ENCODE measurements around the gene TNFSF15. TPM values are rescaled to one million over a fixed set of nuclear protein-coding genes. Genes with fewer than 3 reads are reported as not detected.

The TNFSF15 gene
- polyA plus RNA-seq, 3 donors, result 0.07 to 1.1 (median 0.11) TPM

- Histone ChIP-seq H3K27me3 (ENCODE audit: control insufficient read depth in 2 of 2, insufficient read depth in 2 of 2, low read length in 2 of 2) (no peaks in the 10 kb centered on the region), H3K27ac (ENCODE audit: low read depth in 1 of 2, low read length in 2 of 2) (no peak overlapping the region), H3K36me3 (replicated peaks in 1 of 2; ENCODE audit: control insufficient read depth in 1 of 2, insufficient read depth in 2 of 2, low read length in 2 of 2) (no peaks in the 10 kb centered on the region), H3K4me2 (replicated peaks; ENCODE audit: extremely low read depth, low read length, poor library complexity, severe bottlenecking) (no peak overlapping the region), H3K79me2 (ENCODE audit: insufficient read depth, low read length) (no peaks in the 10 kb centered on the region), H3K4me1 (ENCODE audit: control insufficient read depth in 1 of 2, insufficient read depth in 2 of 2, low read length in 2 of 2) (peaks cover 4 to 10% of the 10 kb centered on the region in 2 donors), H2AFZ (ENCODE audit: insufficient read depth, low read depth, low read length, poor library complexity, severe bottlenecking) (no peak overlapping the region), H4K20me1 (ENCODE audit: insufficient read depth, low read length) (no peaks in the 10 kb centered on the region), H3K4me3 (replicated peaks in 1 of 3; ENCODE audit: low read depth in 2 of 3, low read length in 3 of 3) (no peak overlapping the region), H3K9ac (ENCODE audit: insufficient read depth, low read length, poor library complexity, severe bottlenecking) (no peak overlapping the region), H3K9me3 (replicated peaks in 1 of 2; ENCODE audit: control insufficient read depth in 1 of 2, insufficient read depth in 1 of 2, low read length in 2 of 2) (no peaks in the 10 kb centered on the region)
- Mint-ChIP-seq H3K36me3 (no peaks in the 10 kb centered on the region), H3K4me3 (no peak overlapping the region), H3K27ac (no peak overlapping the region), H3K27me3 (ENCODE audit: low read depth in 3 of 3) (peaks cover 0 to 1% (median under 1%) of the 10 kb centered on the region in 3 donors), H3K9me3 (no peaks in the 10 kb centered on the region), H3K4me1 (peaks cover 21% of the 10 kb centered on the region)
- TF ChIP-seq, protein P1, sequence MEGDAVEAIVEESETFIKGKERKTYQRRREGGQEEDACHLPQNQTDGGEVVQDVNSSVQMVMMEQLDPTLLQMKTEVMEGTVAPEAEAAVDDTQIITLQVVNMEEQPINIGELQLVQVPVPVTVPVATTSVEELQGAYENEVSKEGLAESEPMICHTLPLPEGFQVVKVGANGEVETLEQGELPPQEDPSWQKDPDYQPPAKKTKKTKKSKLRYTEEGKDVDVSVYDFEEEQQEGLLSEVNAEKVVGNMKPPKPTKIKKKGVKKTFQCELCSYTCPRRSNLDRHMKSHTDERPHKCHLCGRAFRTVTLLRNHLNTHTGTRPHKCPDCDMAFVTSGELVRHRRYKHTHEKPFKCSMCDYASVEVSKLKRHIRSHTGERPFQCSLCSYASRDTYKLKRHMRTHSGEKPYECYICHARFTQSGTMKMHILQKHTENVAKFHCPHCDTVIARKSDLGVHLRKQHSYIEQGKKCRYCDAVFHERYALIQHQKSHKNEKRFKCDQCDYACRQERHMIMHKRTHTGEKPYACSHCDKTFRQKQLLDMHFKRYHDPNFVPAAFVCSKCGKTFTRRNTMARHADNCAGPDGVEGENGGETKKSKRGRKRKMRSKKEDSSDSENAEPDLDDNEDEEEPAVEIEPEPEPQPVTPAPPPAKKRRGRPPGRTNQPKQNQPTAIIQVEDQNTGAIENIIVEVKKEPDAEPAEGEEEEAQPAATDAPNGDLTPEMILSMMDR (IDR thresholded peaks at IDR 0.05), result no peak
- no peak for DNase-seq
- WGBS (ENCODE audit: insufficient coverage), result no CpG with 5 or more reads among the region's 6 CpGs
- intact Hi-C loops (cut with micrococcal nuclease), result no loop called here
These were observed 34.0 kb downstream of the TNFSF15 start for GRCh38 chr9:114771889-114772288.

- Histone ChIP-seq H3K79me2 (ENCODE audit: insufficient read depth, low read length) (no peaks in the 10 kb centered on the region), H3K4me2 (replicated peaks; ENCODE audit: extremely low read depth, low read length, poor library complexity, severe bottlenecking) (no peak overlapping the region), H3K4me1 (ENCODE audit: control insufficient read depth in 1 of 2, insufficient read depth in 2 of 2, low read length in 2 of 2) (peaks cover 4 to 10% of the 10 kb centered on the region in 2 donors), H3K4me3 (replicated peaks in 1 of 3; ENCODE audit: low read depth in 2 of 3, low read length in 3 of 3) (no peak overlapping the region), H3K27ac (ENCODE audit: low read depth in 1 of 2, low read length in 2 of 2) (no peak overlapping the region), H3K36me3 (replicated peaks in 1 of 2; ENCODE audit: control insufficient read depth in 1 of 2, insufficient read depth in 2 of 2, low read length in 2 of 2) (no peaks in the 10 kb centered on the region), H3K9me3 (replicated peaks in 1 of 2; ENCODE audit: control insufficient read depth in 1 of 2, insufficient read depth in 1 of 2, low read length in 2 of 2) (no peaks in the 10 kb centered on the region), H2AFZ (ENCODE audit: insufficient read depth, low read depth, low read length, poor library complexity, severe bottlenecking) (no peak overlapping the region), H3K9ac (ENCODE audit: insufficient read depth, low read length, poor library complexity, severe bottlenecking) (no peak overlapping the region), H3K27me3 (ENCODE audit: control insufficient read depth in 2 of 2, insufficient read depth in 2 of 2, low read length in 2 of 2) (no peaks in the 10 kb centered on the region), H4K20me1 (ENCODE audit: insufficient read depth, low read length) (no peaks in the 10 kb centered on the region)
- Mint-ChIP-seq H3K27ac (peak overlapping the region in 1 of 7 donors; percentile 65), H3K9me3 (peaks cover 0 to 2% (median 0%) of the 10 kb centered on the region in 7 donors), H3K4me3 (no peak overlapping the region), H3K27me3 (ENCODE audit: low read depth in 3 of 3) (peaks cover 0 to 1% (median 0%) of the 10 kb centered on the region in 3 donors), H3K36me3 (no peaks in the 10 kb centered on the region), H3K4me1 (peaks cover 15% of the 10 kb centered on the region)
- 83% methylated on average over 2 of the region's 3 CpGs for WGBS (ENCODE audit: insufficient coverage)
- DNase-seq, result no peak
- TF ChIP-seq, protein P1 (IDR thresholded peaks at IDR 0.05), result no peak
- intact Hi-C loops (cut with micrococcal nuclease), result no loop called here
These were observed 34.8 kb downstream of the TNFSF15 start for GRCh38 chr9:114770991-114771390.

All from CD14-positive monocyte (primary cell).